Immature natural killer cell (primary cell): ENCODE results near the gene AXL. TPM values are rescaled to one million over a fixed set of nuclear protein-coding genes. Genes with fewer than 3 reads are reported as not detected.
A peak's percentile ranks its signal among the peaks of the same experiment; 100 is the strongest.
"Not testable (repeated sequence)": the region's sequence is repeated elsewhere in the genome, so short reads cannot be mapped to it uniquely, and the experiment has no call there.

Experiments used
- DNase-seq, 3 donors: peaks; one replicate each; pipeline ENCODE4 v3.0.0; 2022; ENCODE audit warnings: mixed read lengths in 1 of 3
- H3K27ac Mint-ChIP-seq, 6 donors: one replicate each; pipeline ENCODE4 v1.8.0; 2020; ENCODE audit warnings: mixed read lengths in 6 of 6, mild to moderate bottlenecking in 5 of 6, inconsistent platforms in 4 of 6, moderate library complexity in 3 of 6
- H3K27me3 Mint-ChIP-seq, 3 donors: one replicate each; pipeline ENCODE4 v1.8.0; 2020 to 2021; ENCODE audit warnings: low read depth in 3 of 3, mild to moderate bottlenecking in 3 of 3, mixed read lengths in 3 of 3, moderate library complexity in 3 of 3, inconsistent platforms in 1 of 3
- H3K36me3 Mint-ChIP-seq, 3 donors: one replicate each; pipeline ENCODE4 v1.8.0; 2020; ENCODE audit warnings: mixed read lengths in 3 of 3, inconsistent platforms in 2 of 3, mild to moderate bottlenecking in 2 of 3
- H3K4me1 Mint-ChIP-seq, 2 donors: one replicate each; pipeline ENCODE4 v1.8.0; 2020; ENCODE audit warnings: inconsistent platforms in 2 of 2, mild to moderate bottlenecking in 2 of 2, mixed read lengths in 2 of 2, moderate library complexity in 1 of 2
- H3K4me3 Mint-ChIP-seq, 5 donors: one replicate each; pipeline ENCODE4 v1.8.0; 2020; ENCODE audit warnings: mild to moderate bottlenecking in 5 of 5, mixed read lengths in 5 of 5, inconsistent platforms in 3 of 5, moderate library complexity in 3 of 5
- H3K9me3 Mint-ChIP-seq, 6 donors: one replicate each; pipeline ENCODE4 v1.8.0; 2020; ENCODE audit warnings: mild to moderate bottlenecking in 6 of 6, mixed read lengths in 6 of 6, inconsistent platforms in 4 of 6, moderate library complexity in 3 of 6
- polyA plus RNA-seq, 3 donors: library from polyadenylated mRNA; unstranded; fragments of 300-500 nt; fragmentation: Illumina TruSeq; gene quantifications; one replicate each; pipeline ENCODE4 v1.2.3, GENCODE V29; 2021

AXL gene
- 1 to 10 TPM in 1 of 3 donors, under 1 TPM in 2; 0.61 to 1.2 (median 0.97) TPM for polyA plus RNA-seq

- Mint-ChIP-seq H3K27me3 (peaks cover 10 to 15% (median 11%) of the 10 kb centered on the region in 3 donors), H3K4me3 (no peak within 1 kb of the TSS), H3K27ac (peak within 1 kb of the TSS in 1 of 6 donors; percentile 59), H3K36me3 (no peaks in the 10 kb centered on the region), H3K4me1 (no peaks in the 10 kb centered on the region), H3K9me3 (no peaks in the 10 kb centered on the region)
- DNase-seq, result no peak
Measured at GRCh38 chr19:41218615-41219507, at the start of gene AXL. Gene AXL, plus strand, starts transcription at chr19:41219223. Its CDS starts 170 bp downstream, at chr19:41219393.

DNA sequence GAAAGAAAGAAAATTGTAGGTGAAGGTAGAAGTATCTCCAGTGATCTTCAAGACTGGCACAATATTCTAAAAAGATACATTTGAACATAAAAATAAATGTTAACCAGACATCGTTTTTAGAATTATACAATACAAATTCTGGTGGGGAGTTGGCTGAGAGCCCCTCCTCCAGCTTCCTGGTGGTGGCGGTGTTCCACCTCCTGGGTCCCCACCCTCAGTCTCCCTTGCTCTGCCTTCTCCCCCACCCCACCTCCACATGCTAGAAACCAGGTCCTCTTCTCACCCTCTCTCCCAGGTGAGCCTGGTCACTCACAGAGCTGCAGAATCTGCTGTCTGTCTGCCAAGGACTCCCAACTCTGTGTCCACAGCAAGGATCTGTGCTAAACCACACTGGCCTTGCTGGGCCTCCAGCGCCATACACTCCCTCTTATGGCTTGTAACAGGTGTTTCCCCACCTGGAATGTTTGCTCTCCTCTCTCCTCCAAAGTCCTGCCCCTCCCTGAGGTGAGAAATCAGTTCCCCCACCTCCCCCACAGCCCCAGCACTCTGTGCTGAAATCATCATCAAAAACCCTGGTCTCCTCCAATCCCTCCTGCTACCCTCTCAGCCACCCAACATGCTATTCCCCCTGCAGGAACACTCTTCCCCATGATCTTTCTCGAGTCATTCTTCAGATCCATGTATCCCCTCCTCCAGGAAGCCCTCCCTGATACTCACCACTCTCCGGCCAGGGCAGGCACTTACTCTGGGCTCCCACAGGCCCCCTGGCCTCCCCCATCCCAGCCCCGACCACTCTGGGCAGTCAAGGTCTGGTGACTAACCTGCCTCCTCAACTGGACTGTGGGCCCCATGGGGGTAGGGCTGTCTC lies 46.5 kb upstream of the AXL start:
- H3K9me3 Mint-ChIP-seq, result peaks cover 0 to 3% (median 0%) of the 10 kb centered on the region in 6 donors
- DNase-seq, result no peak
- no peaks in the 10 kb centered on the region for H3K36me3 Mint-ChIP-seq
- H3K27ac Mint-ChIP-seq, result no peak overlapping the region
- H3K4me3 Mint-ChIP-seq, result no peak overlapping the region
- H3K27me3 Mint-ChIP-seq, result peaks cover 4 to 6% (median 6%) of the 10 kb centered on the region in 3 donors
- peaks cover 0 to 1% of the 10 kb centered on the region in 2 donors for H3K4me1 Mint-ChIP-seq

- no peaks in the 10 kb centered on the region for H3K36me3 Mint-ChIP-seq
- H3K9me3 Mint-ChIP-seq, result peaks cover 0 to 3% (median 0%) of the 10 kb centered on the region in 6 donors
- H3K4me3 Mint-ChIP-seq, result no peak overlapping the region
- peaks cover 4 to 8% (median 8%) of the 10 kb centered on the region in 3 donors for H3K27me3 Mint-ChIP-seq
- no peak overlapping the region for H3K27ac Mint-ChIP-seq
- no peak for DNase-seq
- peaks cover 0 to 1% of the 10 kb centered on the region in 2 donors for H3K4me1 Mint-ChIP-seq
Measured at GRCh38 chr19:41174297-41174928, 44.6 kb upstream of the AXL start.

DNA sequence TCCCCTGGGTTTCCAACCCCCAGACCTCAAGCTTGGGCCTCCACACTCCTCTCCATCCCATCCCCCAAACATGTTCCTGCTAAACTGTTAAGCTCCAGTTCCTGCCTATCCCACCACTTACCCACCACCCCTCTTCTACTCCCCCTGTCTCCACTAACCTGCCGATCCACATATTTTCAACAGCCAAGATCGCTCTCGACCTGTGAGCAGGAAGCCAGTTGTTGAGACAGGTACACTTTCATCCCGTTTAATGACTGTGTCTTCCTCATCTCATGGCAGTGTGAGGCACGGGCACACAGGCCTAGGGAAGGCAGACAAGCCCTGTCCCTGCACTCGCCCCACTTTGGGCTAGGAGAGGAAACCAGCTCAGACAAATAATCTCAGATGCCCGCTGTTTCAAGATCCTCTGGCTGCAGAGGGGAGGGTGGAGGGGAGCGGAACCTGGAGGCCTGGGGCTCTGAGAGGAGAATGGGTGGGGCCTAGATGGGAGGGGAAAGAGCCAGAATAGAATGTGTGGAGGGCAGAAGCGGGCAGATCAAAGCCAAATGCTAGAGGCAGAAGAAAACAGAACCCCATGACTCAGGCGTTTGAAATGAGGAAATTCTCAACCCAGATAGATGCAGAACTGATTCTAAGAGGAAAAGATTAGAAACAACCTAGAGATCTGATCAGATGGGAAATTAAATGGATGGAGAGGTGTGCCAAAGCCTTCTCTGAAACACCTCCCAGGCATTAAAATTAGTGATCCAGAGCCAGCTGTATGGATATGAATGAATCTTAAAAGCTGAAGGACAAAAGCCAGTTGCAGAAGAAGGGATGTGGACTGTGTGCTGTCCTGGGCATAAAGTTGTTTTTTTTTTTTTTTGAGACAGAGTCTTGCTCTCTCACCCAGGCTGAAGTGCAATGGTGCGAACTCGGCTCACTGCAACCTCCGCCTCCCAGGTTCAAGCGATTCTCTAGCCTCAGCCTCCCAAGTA lies 42.9 kb upstream of the AXL start:
- H3K27ac Mint-ChIP-seq, result no peak overlapping the region
- no peaks in the 10 kb centered on the region for H3K36me3 Mint-ChIP-seq
- DNase-seq, result no peak
- H3K27me3 Mint-ChIP-seq, result peaks cover 4 to 8% (median 8%) of the 10 kb centered on the region in 3 donors
- peaks cover 0 to 3% (median 0%) of the 10 kb centered on the region in 6 donors for H3K9me3 Mint-ChIP-seq
- no peak overlapping the region for H3K4me3 Mint-ChIP-seq
- peaks cover 0 to 1% of the 10 kb centered on the region in 2 donors for H3K4me1 Mint-ChIP-seq

DNA sequence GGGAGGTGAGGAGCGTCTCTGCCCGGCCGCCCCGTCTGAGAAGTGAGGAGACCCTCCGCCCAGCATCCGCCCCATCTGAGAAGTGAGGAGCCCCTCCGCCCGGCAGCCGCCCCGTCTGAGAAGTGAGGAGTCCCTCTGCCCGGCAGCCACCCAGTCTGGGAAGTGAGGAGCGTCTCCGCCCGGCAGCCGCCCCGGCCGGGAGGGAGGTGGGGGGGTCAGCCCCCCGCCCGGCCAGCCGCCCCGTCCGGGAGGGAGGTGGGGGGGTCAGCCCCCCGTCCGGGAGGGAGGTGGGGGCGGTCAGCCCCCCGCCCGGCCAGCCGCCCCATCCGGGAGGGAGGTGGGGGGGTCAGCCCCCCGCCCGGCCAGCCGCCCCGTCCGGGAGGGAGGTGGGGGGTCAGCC lies 38.9 kb upstream of the AXL start:
- H3K27me3 Mint-ChIP-seq, H3K27ac Mint-ChIP-seq, H3K4me1 Mint-ChIP-seq, H3K4me3 Mint-ChIP-seq, H3K9me3 Mint-ChIP-seq, DNase-seq, H3K36me3 Mint-ChIP-seq: not testable (repeated sequence)

DNA sequence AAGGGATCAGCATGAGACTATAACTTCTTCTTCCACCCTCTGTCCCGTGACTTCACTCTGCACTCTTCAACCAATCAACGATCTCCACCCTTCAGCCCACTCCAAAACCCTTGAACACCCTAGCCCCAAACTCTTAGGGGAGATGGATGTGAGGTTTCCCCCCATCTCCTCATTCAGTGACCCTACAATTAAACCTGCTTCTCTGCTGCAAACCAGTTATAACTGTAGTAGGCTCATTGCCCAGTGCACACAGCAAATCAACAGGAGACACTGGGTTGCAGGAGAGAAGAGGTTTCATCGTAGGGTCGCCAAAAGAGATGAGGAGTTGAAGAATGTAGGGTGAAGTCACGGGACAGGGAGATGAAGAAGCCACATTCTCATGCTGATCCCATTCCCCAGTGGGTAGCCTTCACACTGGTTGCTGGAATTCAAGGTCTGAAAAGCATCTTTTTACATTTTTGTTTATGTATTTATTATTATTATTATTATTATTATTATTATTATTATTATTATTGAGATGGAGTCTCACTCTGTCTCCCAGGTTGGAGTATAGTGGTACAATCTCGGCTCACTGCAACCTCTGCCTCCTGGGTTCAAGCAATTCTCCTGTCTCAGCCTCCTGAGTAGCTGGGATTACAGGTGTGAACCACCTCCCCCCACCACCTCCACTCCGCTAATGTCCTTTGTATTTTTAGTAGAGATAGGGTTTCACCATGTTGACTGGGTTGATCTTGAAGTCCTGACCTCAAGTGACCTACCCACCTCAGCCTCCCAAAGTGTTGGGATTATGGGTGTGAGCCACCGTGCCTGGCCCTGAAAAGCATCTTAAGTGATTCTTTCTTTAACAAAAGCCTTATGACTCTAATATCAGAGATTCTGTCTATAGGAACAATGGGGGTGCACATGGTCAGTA lies 31.8 kb upstream of the AXL start:
- no peak for DNase-seq
- Mint-ChIP-seq H3K9me3 (peaks cover 0 to 1% (median 0%) of the 10 kb centered on the region in 6 donors), H3K27ac (no peak overlapping the region), H3K4me3 (no peak overlapping the region), H3K27me3 (peaks cover 6 to 12% (median 7%) of the 10 kb centered on the region in 3 donors), H3K36me3 (no peaks in the 10 kb centered on the region), H3K4me1 (no peaks in the 10 kb centered on the region)

- DNase-seq, result no peak
- Mint-ChIP-seq H3K27ac (no peak overlapping the region), H3K36me3 (no peaks in the 10 kb centered on the region), H3K4me1 (peaks cover 0 to 2% of the 10 kb centered on the region in 2 donors), H3K4me3 (no peak overlapping the region), H3K9me3 (peaks cover 0 to 1% (median 0%) of the 10 kb centered on the region in 6 donors), H3K27me3 (peaks cover 6 to 17% (median 10%) of the 10 kb centered on the region in 3 donors)
Measured at GRCh38 chr19:41187884-41188279, 31.1 kb upstream of the AXL start.

DNA sequence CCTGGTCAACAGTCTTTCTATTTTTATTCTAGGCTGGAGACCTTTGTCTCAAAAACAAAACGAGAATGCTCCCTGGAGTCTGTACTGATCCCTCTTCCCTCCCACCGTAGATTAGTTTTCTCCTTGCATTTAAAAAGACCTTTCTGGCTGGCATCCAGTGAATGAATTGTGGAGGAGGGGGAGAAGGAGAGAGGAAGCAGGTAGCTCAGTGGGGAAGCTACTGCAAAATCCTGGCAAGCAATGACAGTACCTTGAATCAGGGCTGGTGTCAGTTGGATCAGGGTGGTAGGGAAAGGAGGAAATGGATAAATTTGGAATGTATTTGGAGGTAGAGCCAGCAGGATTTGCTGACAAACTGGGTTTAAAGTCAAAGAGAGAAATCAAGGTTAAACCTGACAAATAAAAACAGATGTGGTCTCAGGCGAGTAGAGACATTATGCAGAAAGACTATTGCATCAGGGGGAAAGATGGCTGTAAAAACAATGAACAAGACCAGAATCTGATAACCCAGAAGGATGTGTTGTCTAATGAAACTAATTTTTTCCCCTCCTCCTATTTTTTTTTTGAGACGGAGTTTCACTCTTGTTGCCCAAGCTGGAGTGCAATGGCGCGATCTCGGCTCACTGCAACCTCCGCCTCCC lies 29.5 kb upstream of the AXL start:
- Mint-ChIP-seq H3K27ac (no peak overlapping the region), H3K27me3 (peaks cover 7 to 18% (median 10%) of the 10 kb centered on the region in 3 donors), H3K36me3 (no peaks in the 10 kb centered on the region), H3K9me3 (no peaks in the 10 kb centered on the region), H3K4me3 (no peak overlapping the region), H3K4me1 (peaks cover 0 to 2% of the 10 kb centered on the region in 2 donors)
- no peak for DNase-seq

DNA sequence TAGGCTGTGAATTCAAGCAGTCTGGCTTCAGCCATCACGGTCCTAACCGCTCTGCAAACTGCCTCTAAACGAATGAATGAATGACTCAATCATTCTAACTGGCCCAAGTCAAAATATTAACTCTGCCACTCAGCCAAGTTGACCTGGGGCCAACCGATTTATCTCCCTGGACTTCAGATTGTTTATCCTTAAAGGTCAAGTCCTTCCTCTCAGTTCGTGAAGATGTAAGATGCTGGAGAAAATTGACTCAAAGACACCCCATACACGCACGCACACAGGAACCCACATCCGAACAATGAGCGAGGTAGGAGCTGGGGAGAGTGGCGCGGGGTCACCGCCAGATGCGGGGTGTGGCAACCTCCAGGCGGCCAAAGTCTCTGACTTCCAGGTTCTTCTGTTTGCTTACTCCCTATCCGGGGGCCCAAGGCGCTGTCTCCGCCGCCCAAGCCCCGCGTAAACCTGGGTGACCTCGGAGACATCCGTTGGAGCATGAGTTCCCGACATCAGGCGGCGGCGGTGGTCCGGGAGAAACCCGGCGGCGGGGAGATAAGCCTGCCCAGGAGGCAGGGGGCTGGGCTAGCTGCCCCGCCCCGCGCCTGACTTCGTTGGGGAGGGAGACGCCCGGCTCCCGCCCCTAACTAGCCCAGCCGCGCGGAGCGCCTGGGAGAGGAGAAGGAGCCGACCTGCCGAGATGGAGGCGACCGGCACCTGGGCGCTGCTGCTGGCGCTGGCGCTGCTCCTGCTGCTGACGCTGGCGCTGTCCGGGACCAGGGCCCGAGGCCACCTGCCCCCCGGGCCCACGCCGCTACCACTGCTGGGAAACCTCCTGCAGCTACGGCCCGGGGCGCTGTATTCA lies 26.2 kb upstream of the AXL start, which contains the start of gene CYP2S1:
CYP2S1 (plus strand) TSS at position 646 of the 856 bp plus-strand sequence; CDS start at position 692, 46 bp downstream.
- H3K4me1 Mint-ChIP-seq, result peaks cover 0 to 2% of the 10 kb centered on the region in 2 donors
- H3K36me3 Mint-ChIP-seq, result no peaks in the 10 kb centered on the region
- peak within 1 kb of the TSS in 1 of 5 donors; percentile 40 for H3K4me3 Mint-ChIP-seq
- no peaks in the 10 kb centered on the region for H3K9me3 Mint-ChIP-seq
- DNase-seq, result no peak
- H3K27me3 Mint-ChIP-seq, result peaks cover 9 to 20% (median 12%) of the 10 kb centered on the region in 3 donors
- H3K27ac Mint-ChIP-seq, result peak within 1 kb of the TSS in 1 of 6 donors; percentile 76

GRCh38 chr19:41193430-41194156 lies 25.4 kb upstream of the AXL start:
- peak overlapping the region in 1 of 6 donors; percentile 76 for H3K27ac Mint-ChIP-seq
- no peaks in the 10 kb centered on the region for H3K36me3 Mint-ChIP-seq
- no peaks in the 10 kb centered on the region for H3K9me3 Mint-ChIP-seq
- no peak for DNase-seq
- H3K27me3 Mint-ChIP-seq, result peaks cover 9 to 23% (median 12%) of the 10 kb centered on the region in 3 donors
- H3K4me1 Mint-ChIP-seq, result peaks cover 0 to 2% of the 10 kb centered on the region in 2 donors
- H3K4me3 Mint-ChIP-seq, result no peak overlapping the region
